HG02588 (cell line): ENCODE data around the gene ZNF346.
A peak's percentile ranks its signal among the peaks of the same experiment; 100 is the strongest.

Experiments
- ATAC-seq: cut with Tn5 transposase; IDR thresholded peaks from one replicate; pipeline ENCODE4 v1.9.1; 2021; ENCODE audit warnings: mild to moderate bottlenecking, moderate library complexity; ENCODE audit not compliant: unreplicated experiment

Gene ZNF346

DNA sequence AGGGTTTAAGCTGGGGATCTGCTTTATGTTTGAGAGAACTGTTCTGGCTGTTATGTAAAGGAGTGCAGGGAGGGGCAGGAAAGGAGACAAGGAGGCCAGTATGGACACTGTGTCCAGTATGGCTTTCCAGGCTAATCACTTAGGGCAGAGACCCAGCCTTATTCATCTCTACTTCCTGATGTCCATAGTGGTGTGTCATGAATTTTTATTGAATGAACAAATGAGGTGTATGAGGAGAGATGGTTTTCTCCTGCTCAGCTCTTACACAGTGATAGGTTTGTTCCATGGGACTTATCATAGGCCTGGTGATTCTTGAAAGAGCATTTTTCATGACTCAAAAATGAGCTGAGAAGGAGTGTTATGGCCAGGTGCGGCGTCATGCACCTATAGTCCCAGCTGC, 43.7 kb downstream of the ZNF346 start:
- no peak for ATAC-seq

DNA sequence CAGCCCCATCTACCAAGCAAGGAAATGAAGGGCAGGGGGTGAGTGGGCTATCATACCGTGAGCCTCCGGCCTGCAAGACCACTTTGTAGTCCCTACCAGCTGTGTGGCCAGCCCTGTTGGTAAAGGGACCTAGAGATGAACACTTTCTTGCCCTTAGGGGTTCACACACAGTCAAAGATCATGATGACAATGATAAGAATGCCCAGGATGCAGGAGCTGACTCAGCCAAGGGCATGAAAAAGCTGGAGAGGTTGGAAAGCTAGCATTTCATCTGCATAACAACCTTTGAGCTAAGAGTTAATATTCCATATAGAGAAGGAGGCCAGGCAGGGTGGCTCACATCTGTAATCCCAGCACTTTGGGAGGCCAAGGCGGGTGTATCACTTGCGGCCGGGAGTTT, 45.0 kb downstream of the ZNF346 start:
- ATAC-seq: no peak

DNA sequence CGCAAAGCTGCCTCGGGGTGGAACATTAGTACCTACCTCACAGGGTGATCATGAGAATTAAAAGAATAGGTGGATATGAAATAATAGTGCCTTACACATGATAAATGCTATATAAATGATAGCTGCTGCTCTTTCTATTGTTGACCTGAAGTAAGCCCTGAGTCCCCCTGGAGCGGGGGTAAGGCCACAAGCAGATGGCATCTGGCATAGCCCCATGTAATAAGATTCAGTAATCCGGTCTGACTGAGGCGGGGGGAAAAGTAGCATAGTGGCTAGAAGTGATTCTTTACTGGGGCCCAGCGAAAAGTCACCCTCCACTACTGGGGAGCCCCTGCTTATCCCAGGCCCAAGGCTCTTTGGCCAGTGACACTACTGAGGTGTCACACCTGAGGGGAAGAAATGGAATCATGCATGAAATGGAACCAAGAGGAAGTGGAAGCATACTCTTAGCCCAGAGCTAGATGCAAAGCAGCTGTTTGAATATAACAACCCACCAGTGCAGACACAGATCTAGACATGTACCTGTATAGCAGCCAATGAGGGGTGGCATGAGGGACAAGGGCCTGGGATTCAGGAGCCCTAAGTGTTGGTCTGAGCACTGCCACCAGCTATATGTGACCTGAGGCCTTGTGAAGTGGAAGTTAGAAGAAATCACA, 48.2 kb downstream of the ZNF346 start:
- no peak for ATAC-seq

DNA sequence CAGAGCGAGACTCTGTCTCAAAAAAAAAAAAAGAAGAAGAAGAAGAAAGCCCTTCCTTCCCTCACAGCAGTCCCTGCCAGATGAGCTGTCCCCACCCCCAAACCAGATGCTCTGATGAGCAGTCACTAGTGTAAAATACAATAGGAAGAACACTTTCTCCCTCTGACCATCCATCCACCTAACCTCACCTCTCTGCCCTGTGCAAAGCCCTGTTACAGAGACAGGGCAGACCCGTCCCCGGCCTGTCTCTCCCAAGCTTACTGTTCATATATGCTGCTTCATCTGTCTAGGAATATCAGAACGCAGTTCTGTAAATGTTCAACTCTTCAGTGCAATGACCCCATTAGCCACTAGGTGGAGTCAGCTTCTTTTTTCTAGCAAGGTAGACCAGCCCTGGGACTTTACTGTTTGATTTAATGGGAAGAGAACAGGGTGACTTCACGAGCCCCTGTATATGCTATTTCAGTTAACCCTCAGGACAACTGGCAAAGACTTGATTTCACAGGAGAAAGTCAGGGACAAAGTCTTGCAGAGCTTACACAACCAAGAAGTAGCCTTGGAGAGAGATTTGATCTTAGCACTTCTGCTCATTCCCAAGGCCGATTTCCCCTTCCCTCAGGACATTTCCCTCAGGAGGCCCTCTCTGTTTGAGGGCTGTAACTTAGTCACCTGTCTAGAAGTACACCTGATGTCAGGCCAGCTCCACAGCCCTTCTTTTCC, 49.3 kb downstream of the ZNF346 start:
- no peak for ATAC-seq

DNA sequence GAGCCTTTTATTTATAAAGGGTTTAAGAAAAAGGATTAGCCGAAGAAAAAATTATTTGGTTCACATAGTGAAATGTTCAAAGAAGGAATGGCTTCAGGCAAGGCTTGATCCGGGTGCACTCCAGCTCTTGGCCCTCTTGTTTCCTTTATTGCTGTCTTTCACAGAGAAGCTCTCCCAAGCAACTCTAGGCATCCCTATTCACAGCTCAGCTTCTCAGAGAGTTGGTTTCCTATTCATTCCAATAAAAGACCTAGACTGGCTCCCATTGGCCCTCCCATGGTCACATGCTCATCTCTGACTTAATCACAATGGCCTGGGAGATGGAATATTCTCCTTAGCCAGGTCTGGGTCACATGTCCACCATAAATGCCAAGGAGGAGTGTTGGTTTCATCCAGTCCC, 54.8 kb downstream of the ZNF346 start:
- ATAC-seq: no peak

DNA sequence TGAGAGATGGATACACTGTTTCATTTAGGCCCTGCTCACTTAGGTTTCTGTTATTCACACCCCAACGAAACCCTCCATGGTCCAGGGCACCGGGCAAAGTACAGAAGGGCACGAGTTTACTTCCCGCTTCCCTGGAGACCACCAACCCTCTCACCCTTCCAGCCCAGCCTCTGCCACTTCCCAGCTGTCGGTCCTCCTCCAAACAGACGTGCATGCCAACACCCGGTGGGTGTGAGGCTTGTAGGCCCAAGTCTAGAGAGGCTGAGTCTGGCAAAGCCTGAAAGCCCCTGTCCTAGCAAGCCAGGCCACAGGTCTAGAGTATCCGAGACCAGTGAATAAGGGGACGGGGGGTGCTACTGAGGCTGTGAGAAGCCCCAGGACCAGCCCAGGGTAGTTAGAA, 57.1 kb downstream of the ZNF346 start:
- ATAC-seq: no peak

DNA sequence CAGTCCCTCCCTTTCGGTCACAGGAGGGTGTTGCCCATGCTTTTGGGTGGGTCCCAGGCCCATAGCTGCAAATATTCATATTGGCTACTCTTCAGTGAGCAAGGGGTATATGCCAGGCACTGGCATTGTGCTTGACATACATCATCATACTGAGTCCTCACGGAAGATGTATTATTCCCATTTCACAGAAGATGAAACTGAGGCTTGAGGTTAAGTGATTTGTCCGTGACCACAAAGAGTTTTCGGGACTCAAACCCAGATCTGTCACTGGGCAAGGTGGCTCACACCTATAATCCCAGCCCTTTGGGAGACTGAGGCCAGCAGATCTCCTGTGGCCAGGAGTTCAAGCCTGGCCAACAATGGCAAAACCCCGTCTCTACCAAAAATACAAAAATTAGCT, 57.8 kb downstream of the ZNF346 start:
- ATAC-seq: no peak

DNA sequence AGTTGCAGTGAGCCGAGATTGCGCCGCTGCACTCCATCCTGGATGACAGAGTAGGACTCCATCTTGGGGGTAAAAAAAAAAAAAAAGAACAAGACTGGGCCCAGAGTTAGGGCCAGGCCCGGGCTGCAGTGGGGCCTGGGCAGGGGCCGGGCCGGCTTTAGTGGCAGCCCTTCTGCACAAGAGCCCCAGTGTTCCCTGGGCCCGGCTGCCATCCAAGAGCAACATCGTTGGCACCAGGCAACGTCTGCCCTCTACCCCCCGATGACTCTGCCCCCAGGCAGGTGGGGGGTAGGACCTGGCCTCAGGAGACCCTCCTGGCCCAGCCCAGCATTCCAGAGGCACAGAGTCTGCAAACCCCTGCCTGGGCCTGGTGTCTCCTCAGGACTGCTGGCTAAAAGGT, 59.4 kb downstream of the ZNF346 start:
- ATAC-seq: no peak

DNA sequence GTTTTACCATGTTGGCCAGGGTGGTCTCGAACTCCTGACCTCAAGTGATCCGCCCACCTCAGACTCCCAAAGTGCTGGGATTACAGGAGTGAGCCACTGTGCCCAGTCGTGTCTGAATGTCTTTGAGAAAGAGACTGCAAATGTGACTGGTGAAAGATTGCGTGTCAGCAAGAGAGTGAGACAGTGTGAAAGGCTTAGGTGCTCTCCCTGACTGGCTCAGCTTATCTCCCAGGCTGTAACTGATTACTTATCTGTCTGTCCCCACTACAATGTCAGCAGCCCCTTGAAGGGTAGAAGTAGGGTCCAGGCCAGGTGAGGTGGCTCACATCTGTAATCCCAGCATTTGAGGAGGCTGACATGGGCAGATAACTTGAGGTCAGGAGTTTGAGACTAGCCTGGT, 60.9 kb downstream of the ZNF346 start:
- no peak for ATAC-seq

DNA sequence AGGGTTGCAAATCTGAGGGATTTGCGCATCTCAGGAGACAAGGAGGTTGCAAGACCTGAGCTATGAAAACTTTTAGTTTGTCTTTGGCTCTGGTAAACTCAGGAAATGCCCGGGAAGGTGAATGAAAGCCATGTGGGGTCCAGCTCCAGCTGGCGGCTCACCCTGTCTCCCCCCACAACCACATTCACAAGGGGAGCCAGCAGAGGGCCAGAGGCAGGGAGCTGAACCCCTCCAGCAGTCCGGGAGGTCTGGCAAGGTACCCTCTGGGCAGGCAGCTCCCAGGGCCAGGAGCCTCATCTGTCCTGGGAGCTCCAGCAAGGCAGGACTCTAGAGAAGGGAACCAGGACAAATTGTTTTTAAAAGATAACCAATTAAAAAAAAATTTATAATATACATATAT, 61.7 kb downstream of the ZNF346 start:
- no peak for ATAC-seq

DNA sequence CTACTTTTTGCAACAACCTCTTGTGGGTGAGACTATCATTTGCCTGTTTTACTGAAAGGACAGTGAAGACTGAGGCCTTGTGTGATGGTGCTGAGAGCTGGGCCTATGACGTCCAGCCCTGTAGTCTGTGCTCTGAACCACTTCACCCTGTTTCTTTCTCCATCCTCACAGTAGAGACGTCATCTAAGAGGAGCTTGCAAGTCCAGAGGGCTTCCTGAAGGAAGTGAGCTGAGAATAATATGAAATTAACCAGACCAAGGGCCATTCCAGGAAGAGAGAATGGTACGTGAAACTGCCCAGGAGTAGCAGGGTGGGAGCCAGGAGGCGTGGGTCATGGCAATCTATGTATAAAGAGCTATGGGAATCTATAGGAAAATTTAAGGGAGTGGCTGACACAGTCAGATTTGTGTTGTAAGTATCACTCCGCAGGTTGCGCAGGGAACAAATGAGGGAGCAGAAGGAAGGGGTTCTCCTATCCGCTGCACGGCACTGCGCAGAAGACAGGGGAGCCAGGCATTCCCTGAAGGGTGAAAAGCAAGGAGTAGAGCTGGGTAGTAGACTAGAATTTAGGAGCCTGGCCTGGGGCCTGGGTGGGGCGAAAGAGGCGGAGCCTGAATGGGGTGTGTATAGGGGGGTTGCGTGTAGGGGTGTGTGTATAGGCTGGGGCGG, 63.6 kb downstream of the ZNF346 start:
- ATAC-seq: no peak

DNA sequence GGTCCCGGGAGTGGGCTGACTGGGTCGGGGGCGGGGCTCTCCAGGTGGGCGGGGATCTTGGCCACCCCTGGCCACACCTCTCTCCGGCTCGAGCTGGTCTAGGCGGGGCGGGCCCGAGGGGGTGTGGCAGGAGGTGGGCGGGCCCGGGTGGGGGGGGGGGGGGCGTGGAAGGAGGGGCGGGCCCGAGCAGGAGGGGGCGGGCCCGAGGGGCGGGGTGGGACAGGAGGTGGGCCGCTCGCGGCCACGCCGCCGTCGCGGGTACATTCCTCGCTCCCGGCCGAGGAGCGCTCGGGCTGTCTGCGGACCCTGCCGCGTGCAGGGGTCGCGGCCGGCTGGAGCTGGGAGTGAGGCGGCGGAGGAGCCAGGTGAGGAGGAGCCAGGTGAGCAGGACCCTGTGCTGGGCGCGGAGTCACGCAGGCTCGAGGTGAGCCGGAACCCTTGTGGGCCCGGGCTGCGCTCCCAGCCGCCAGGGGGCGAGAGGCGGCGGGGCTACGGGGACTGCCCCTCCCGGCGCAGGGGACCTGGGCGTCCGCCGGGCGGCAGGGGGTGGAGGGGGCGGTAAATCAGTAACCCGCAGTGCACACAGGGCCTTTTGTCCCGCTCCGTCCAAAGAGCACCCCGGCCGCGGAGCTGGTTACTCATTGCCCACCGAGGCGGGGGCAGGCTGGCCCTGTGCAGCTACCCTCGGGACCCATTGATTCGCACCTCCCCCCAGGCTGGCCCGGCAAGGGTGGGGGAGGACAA, 64.3 kb downstream of the ZNF346 start, which contains the start of gene FGFR4:
Gene FGFR4, plus strand, starts transcription at position 262 of the 744 bp plus-strand sequence. CDS start 2,688 bp downstream, outside the sequence.
- peak; percentile 58 for ATAC-seq

DNA sequence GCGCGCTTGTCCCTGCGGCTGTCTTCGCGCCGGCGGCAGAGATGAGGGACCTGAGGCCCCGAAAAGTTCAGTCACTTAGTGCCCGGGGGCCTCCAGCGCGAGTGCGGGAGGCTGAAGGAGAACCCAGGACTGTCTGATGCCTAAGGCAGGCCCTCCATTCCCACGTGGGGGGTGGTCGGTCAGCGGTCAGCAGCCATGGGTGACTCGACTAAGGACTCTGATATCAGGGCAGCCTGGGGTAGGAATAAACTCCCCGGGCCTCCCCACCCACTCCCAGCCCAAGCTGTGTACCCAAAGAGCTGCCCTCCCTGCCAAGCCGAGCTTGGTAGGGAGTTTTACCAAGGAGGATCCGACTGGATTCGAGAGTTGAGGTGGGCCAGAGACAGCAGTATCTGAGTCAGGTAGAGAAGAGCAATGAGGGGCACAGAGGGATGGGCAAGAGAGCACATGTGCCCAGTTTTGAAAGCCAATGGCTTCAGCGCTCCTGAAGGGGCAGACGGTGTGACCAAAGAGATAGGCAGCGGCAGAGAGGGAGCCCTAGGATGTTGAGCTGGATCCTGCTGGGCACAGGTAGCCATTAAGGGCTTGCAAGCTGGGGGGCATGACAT, 65.0 kb downstream of the ZNF346 start:
- no peak for ATAC-seq

DNA sequence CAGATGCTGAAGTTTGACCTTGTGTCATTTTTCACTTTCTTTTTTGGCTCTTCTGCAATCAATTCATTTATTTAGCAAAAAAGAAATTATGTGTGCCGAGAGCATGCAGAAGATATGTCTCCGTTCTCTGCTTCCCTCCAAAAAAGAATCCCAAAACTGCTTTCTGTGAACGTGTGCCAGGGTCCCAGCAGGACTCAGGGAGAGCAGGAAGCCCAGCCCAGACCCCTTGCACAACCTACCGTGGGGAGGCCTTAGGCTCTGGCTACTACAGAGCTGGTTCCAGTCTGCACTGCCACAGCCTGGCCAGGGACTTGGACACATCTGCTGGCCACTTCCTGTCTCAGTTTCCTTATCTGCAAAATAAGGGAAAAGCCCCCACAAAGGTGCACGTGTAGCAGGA, 66.6 kb downstream of the ZNF346 start:
- ATAC-seq: no peak

DNA sequence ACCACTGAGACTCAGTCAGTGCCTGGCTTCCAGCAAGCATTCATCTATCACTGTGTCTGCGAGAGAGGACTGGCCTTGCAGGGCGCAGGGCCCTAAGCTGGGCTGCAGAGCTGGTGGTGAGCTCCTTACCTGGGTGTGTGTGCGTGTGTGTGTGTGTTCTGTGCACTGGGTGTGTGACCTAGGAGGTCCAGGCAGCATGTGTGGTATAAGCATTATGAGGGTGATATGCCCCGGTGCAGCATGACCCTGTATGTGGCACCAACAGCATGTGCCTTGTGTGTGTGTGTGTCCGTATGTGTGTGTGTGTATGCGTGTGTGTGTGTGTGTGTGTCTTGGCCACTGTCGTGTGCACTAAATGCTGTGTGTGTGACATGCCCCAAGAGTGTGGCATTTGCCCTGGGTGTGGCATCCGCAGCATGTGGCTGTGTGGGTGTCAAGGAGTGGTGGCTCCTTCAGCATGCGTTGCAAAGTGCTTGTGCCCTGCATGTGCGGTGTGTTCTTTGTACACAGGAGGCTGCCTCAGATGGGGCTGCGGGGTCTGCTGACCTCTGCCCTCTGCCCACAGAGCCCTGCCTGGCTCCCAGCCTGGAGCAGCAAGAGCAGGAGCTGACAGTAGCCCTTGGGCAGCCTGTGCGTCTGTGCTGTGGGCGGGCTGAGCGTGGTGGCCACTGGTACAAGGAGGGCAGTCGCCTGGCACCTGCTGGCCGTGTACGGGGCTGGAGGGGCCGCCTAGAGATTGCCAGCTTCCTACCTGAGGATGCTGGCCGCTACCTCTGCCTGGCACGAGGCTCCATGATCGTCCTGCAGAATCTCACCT, 67.5 kb downstream of the ZNF346 start:
- no peak for ATAC-seq

DNA sequence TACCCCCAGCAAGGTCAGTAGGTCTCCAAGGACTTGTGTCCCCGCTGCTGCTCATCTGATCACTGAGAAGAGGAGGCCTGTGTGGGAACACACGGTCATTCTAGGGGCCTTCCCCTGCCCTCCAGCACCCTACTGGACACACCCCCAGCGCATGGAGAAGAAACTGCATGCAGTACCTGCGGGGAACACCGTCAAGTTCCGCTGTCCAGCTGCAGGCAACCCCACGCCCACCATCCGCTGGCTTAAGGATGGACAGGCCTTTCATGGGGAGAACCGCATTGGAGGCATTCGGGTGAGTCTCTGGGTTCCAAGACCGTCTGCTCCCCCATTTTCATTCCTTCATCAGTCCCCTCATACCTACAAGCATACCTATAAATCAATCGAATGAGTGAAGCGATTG, 68.3 kb downstream of the ZNF346 start:
- ATAC-seq: no peak

DNA sequence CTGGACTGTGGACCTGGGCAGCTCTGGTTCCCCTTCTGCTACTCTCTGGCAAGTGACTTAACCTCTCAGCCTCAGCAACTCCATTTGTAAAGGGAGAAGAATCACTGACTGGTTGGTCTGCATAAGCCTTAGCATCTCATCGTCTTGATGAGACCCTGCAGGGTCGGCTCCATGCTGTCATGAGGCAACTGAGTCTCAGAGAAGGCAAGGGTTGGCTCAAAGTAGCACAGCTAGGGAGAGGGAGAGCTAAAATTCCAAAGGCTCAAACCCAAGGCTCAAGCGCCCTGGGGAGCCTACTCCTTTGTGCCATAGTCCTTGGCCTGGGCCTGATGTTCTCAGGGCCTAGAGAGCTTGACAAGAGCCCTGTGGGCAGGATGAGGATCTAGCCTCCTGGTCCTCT, 68.7 kb downstream of the ZNF346 start:
- ATAC-seq: no peak

DNA sequence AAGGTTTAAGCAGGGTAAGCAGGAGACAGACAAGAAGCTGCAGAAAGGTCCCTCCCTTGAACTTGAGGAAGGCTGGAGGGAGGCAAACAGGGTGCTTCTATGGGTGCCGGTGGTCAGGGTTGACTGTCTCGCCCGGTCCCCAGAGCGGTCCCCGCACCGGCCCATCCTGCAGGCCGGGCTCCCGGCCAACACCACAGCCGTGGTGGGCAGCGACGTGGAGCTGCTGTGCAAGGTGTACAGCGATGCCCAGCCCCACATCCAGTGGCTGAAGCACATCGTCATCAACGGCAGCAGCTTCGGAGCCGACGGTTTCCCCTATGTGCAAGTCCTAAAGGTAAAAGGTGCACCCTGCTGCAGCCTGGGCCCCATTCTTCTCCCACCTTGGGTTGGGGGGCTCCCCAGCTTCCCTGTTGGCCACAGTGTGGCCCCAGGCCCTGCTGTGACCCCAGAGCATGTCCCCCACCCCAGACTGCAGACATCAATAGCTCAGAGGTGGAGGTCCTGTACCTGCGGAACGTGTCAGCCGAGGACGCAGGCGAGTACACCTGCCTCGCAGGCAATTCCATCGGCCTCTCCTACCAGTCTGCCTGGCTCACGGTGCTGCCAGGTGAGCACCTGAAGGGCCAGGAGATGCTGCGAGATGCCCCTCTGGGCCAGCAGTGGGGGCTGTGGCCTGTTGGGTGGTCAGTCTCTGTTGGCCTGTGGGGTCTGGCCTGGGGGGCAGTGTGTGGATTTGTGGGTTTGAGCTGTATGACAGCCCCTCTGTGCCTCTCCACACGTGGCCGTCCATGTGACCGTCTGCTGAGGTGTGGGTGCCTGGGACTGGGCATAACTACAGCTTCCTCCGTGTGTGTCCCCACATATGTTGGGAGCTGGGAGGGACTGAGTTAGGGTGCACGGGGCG, 69.9 kb downstream of the ZNF346 start:
- no peak for ATAC-seq

DNA sequence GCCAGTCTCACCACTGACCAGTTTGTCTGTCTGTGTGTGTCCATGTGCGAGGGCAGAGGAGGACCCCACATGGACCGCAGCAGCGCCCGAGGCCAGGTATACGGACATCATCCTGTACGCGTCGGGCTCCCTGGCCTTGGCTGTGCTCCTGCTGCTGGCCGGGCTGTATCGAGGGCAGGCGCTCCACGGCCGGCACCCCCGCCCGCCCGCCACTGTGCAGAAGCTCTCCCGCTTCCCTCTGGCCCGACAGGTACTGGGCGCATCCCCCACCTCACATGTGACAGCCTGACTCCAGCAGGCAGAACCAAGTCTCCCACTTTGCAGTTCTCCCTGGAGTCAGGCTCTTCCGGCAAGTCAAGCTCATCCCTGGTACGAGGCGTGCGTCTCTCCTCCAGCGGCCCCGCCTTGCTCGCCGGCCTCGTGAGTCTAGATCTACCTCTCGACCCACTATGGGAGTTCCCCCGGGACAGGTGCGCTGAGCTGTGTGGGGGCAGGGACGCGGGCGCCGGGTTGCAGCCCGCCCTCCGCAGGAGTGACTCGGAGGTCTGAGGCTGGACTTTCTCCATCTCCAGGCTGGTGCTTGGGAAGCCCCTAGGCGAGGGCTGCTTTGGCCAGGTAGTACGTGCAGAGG, 70.7 kb downstream of the ZNF346 start:
- no peak for ATAC-seq
